Upper lobe of left lung (tissue), 6 donors: ENCODE data around the gene LRRC14B. TPM values are rescaled to one million over a fixed set of nuclear protein-coding genes. Genes with fewer than 3 reads are reported as not detected.

ENCODE experiments used
- ATAC-seq, 2 donors: fragments of 200-7000 bp; cut with Tn5 transposase; one replicate each; pipeline ENCODE4 v1.9.1; 2022; ENCODE audit warnings: mild to moderate bottlenecking in 2 of 2, moderate library complexity in 2 of 2; ENCODE audit not compliant: low FRiP score in 2 of 2
- DNase-seq, 2 donors: peaks; one replicate each; pipeline ENCODE4 v3.0.0-alpha.2; 2019 to 2020
- H3K27ac ChIP-seq, 4 donors: fragments of 200-600 bp; sonication (generic); one replicate each; pipeline ENCODE4 v1.5.1; 2016 to 2019
- H3K27me3 ChIP-seq, 4 donors: fragments of 200-600 bp; sonication (generic); one replicate each; pipeline ENCODE4 v1.5.1; 2017 to 2019
- H3K36me3 ChIP-seq, 4 donors: fragments of 200-600 bp; sonication (generic); one replicate each; pipeline ENCODE4 v1.5.1; 2016 to 2019
- H3K4me1 ChIP-seq, 4 donors: fragments of 200-600 bp; sonication (generic); one replicate each; pipeline ENCODE4 v1.5.1; 2018 to 2019
- H3K4me3 ChIP-seq, 4 donors: fragments of 200-600 bp; sonication (generic); one replicate each; pipeline ENCODE4 v1.5.1; 2017 to 2019; ENCODE audit warnings: mild to moderate bottlenecking in 2 of 4, moderate library complexity in 1 of 4
- H3K9me3 ChIP-seq, 4 donors: fragments of 200-600 bp; sonication (generic); one replicate each; pipeline ENCODE4 v1.5.1; 2018 to 2019
- CTCF ChIP-seq, 6 experiments: fragments of 450-650 bp in 4 of 6; fragments of 200-600 bp in 2 of 6; sonication (generic) in 2 of 6; IDR thresholded peaks; one replicate each; pipeline ENCODE4 v1.5.1; 2016 to 2019; ENCODE audit warnings: antibody characterized with exemption in 6 of 6
- EP300 ChIP-seq, 4 donors: sonication (generic); formaldehyde crosslinking; IDR thresholded peaks; one replicate each; pipeline ENCODE4 v1.5.1; 2017; ENCODE audit warnings: antibody characterized with exemption in 4 of 4, control low read depth in 2 of 4
- POLR2A ChIP-seq, 4 donors: fragments of 450-650 bp; IDR thresholded peaks; one replicate each; pipeline ENCODE4 v1.5.1; 2016 to 2017; ENCODE audit warnings: antibody characterized with exemption in 4 of 4, mild to moderate bottlenecking in 2 of 4
- POLR2AphosphoS5 ChIP-seq, 2 donors: sonication (generic); formaldehyde crosslinking; IDR thresholded peaks; one replicate each; pipeline ENCODE4 v1.5.1; 2017; ENCODE audit warnings: antibody characterized with exemption in 2 of 2
- WGBS, 2 donors: methylation state at CpG; one replicate each; pipeline ENCODE4 v1.1.5; 2017 to 2018; 5-methylcytosine and 5-hydroxymethylcytosine counted together
- total RNA-seq, 6 donors: library from RNA; depleted of rRNA in 4 of 6; stranded (reverse); fragments of >200 nt in 4 of 6; gene quantifications; one replicate each; pipeline versions ENCODE4 v1.1.0 to v1.2.1, GENCODE V29; 2016 to 2021
- donor health status: DM: no; HTN: no; CAD: no; lungs with moderate emphysema.
- donor health status: DM: no; HTN: yes; CAD: no; lungs with severe emphysema.

The LRRC14B gene
- total RNA-seq, 6 donors from 2014 or later: not detected

- DNase-seq: no peak
- TF ChIP-seq POLR2A (IDR thresholded peaks at IDR 0.05) (no peak), POLR2AphosphoS5 (IDR thresholded peaks at IDR 0.05) (no peak), EP300 (IDR thresholded peaks at IDR 0.05) (no peak)
- no peaks in the 10 kb centered on the region for H3K9me3 ChIP-seq
- H3K4me3 ChIP-seq: no peak overlapping the region
- WGBS, 2 donors: 95 to 96% methylated on average over 9 to 11 of the region's 12 CpGs
- no peak overlapping the region for H3K27ac ChIP-seq
- H3K36me3 ChIP-seq: peaks cover 0 to 2% (median 0%) of the 10 kb centered on the region in 4 donors
- no peaks in the 10 kb centered on the region for H3K27me3 ChIP-seq
- H3K4me1 ChIP-seq: no peaks in the 10 kb centered on the region
- no peak for ATAC-seq
Observed at GRCh38 chr5:197892-198489, 6.7 kb downstream of the LRRC14B start.

- DNase-seq (no peak), ATAC-seq (no peak)
- Histone ChIP-seq H3K9me3 (no peaks in the 10 kb centered on the region), H3K4me1 (no peaks in the 10 kb centered on the region), H3K4me3 (no peak overlapping the region), H3K27ac (no peak overlapping the region), H3K36me3 (peaks cover 0 to 9% (median 2%) of the 10 kb centered on the region in 4 donors), H3K27me3 (no peaks in the 10 kb centered on the region)
- TF ChIP-seq POLR2AphosphoS5 (IDR thresholded peaks at IDR 0.05): no peak
- no peak for TF ChIP-seq CTCF (IDR thresholded peaks at IDR 0.05)
- TF ChIP-seq EP300 (IDR thresholded peaks at IDR 0.05): no peak
- no peak for TF ChIP-seq POLR2A (IDR thresholded peaks at IDR 0.05)
- WGBS, 2 donors: 94 to 96% methylated on average over 18 to 21 of the region's 21 CpGs
Observed at GRCh38 chr5:198516-199196, 7.4 kb downstream of the LRRC14B start.

GRCh38 chr5:199197-199949 lies 8.1 kb downstream of the LRRC14B start:
- Histone ChIP-seq H3K27ac (no peak overlapping the region), H3K9me3 (no peaks in the 10 kb centered on the region), H3K4me3 (no peak overlapping the region), H3K27me3 (no peaks in the 10 kb centered on the region), H3K4me1 (no peaks in the 10 kb centered on the region), H3K36me3 (peaks cover 0 to 16% (median 8%) of the 10 kb centered on the region in 4 donors)
- TF ChIP-seq POLR2AphosphoS5 (IDR thresholded peaks at IDR 0.05) (no peak), POLR2A (IDR thresholded peaks at IDR 0.05) (no peak), EP300 (IDR thresholded peaks at IDR 0.05) (no peak), CTCF (IDR thresholded peaks at IDR 0.05) (no peak)
- DNase-seq (no peak), ATAC-seq (no peak)
- WGBS, 2 donors: 92 to 96% methylated on average over 15 to 16 of the region's 16 CpGs

- Histone ChIP-seq H3K4me3 (no peak overlapping the region), H3K27ac (no peak overlapping the region), H3K27me3 (no peaks in the 10 kb centered on the region), H3K9me3 (no peaks in the 10 kb centered on the region), H3K36me3 (peaks cover 3 to 23% (median 13%) of the 10 kb centered on the region in 4 donors), H3K4me1 (no peaks in the 10 kb centered on the region)
- TF ChIP-seq POLR2A (IDR thresholded peaks at IDR 0.05) (no peak), CTCF (IDR thresholded peaks at IDR 0.05) (no peak)
- ATAC-seq: no peak
- 86 to 95% methylated on average over 17 to 19 of the region's 23 CpGs for WGBS, 2 donors
- DNase-seq: no peak
Observed at GRCh38 chr5:199950-200645, 8.8 kb downstream of the LRRC14B start.

- WGBS, 2 donors: 54 to 78% methylated on average over 3 of the region's 4 CpGs
- Histone ChIP-seq H3K9me3 (no peaks in the 10 kb centered on the region), H3K27me3 (no peaks in the 10 kb centered on the region), H3K36me3 (peaks cover 5 to 31% (median 19%) of the 10 kb centered on the region in 4 donors), H3K4me1 (no peaks in the 10 kb centered on the region), H3K4me3 (no peak overlapping the region), H3K27ac (no peak overlapping the region)
- TF ChIP-seq POLR2A (IDR thresholded peaks at IDR 0.05): no peak
- TF ChIP-seq POLR2AphosphoS5 (IDR thresholded peaks at IDR 0.05): no peak
- no peak for TF ChIP-seq EP300 (IDR thresholded peaks at IDR 0.05)
- TF ChIP-seq CTCF (IDR thresholded peaks at IDR 0.05): no peak
- no peak for ATAC-seq
- no peak for DNase-seq
Observed at GRCh38 chr5:200985-201384, 9.7 kb downstream of the LRRC14B start.
